DND-41 (cell line): ENCODE data around the gene LIG1.
A peak's percentile ranks its signal among the peaks of the same experiment; 100 is the strongest.
"Not testable (repeated sequence)": the region's sequence is repeated elsewhere in the genome, so short reads cannot be mapped to it uniquely, and the experiment has no call there.

ENCODE experiments used
- ATAC-seq: fragments of 200-7000 bp; cut with Tn5 transposase; 3 replicates; pipeline ENCODE4 v1.9.1; 2021; ENCODE audit warnings: low read depth; ENCODE audit not compliant: insufficient read depth
- DNase-seq: peaks from one replicate; pipeline ENCODE4 v3.0.0-alpha.2; 2020
- H2AFZ ChIP-seq: 2 replicates; pipeline ENCODE4 v1.6.0; 2012; ENCODE audit warnings: low read depth, low read length
- H3K27ac ChIP-seq: 2 replicates; pipeline ENCODE4 v1.5.1; 2012; ENCODE audit warnings: low read length, inconsistent platforms
- H3K27me3 ChIP-seq: fragments of 200-600 bp; sonication (generic); 2 replicates; pipeline ENCODE4 v1.6.0; 2012; ENCODE audit warnings: low read length, mild to moderate bottlenecking, inconsistent platforms; ENCODE audit not compliant: insufficient read depth, poor library complexity
- H3K36me3 ChIP-seq: 2 replicates; pipeline ENCODE4 v1.5.1; 2012; ENCODE audit warnings: low read length, inconsistent platforms; ENCODE audit not compliant: insufficient read depth
- H3K4me1 ChIP-seq: 2 replicates; pipeline ENCODE4 v1.5.1; 2012; ENCODE audit warnings: mild to moderate bottlenecking, low read length; ENCODE audit not compliant: insufficient read depth
- H3K4me2 ChIP-seq: 2 replicates; pipeline ENCODE4 v1.6.0; 2012; ENCODE audit warnings: mild to moderate bottlenecking, moderate library complexity, low read length, inconsistent platforms; ENCODE audit not compliant: insufficient read depth
- H3K4me3 ChIP-seq, 2 experiments: fragments of 200-600 bp in 1 of 2; shearing (Covaris generic) in 1 of 2; 2 replicates each; pipeline ENCODE4 v1.5.1; 2012 to 2016; ENCODE audit warnings: inconsistent platforms in 2 of 2, low read length in 2 of 2, mild to moderate bottlenecking in 2 of 2, low read depth in 1 of 2, moderate library complexity in 1 of 2
- H3K79me2 ChIP-seq: 2 replicates; pipeline ENCODE4 v1.6.0; 2012; ENCODE audit warnings: low read length, inconsistent platforms; ENCODE audit not compliant: insufficient read depth
- H3K9ac ChIP-seq: 2 replicates; pipeline ENCODE4 v1.6.0; 2012; ENCODE audit warnings: low read depth, mild to moderate bottlenecking, inconsistent platforms, low read length, moderate library complexity
- H3K9me3 ChIP-seq: 2 replicates; pipeline ENCODE4 v1.5.1; 2012; ENCODE audit warnings: low read length, moderate library complexity, mild to moderate bottlenecking, inconsistent platforms; ENCODE audit not compliant: insufficient read depth, severe bottlenecking
- H4K20me1 ChIP-seq: 2 replicates; pipeline ENCODE4 v1.6.0; 2012; ENCODE audit warnings: low read length; ENCODE audit not compliant: insufficient read depth
- CTCF ChIP-seq: IDR thresholded peaks from 2 replicates; pipeline ENCODE4 v1.5.1; 2012; ENCODE audit warnings: borderline replicate concordance, low read length, moderate library complexity, mild to moderate bottlenecking; ENCODE audit not compliant: poor library complexity, severe bottlenecking; ENCODE audit errors: extremely low read depth
- EZH2 ChIP-seq: IDR thresholded peaks from 3 replicates; pipeline ENCODE4 v1.6.1; 2012; ENCODE audit warnings: borderline replicate concordance, low read depth, mild to moderate bottlenecking, moderate library complexity, low read length, inconsistent platforms; ENCODE audit not compliant: severe bottlenecking

The LIG1 gene

GRCh38 chr19:48090281-48090802 is 79.8 kb downstream of the LIG1 start:
- Histone ChIP-seq H3K27me3 (no peaks in the 10 kb centered on the region), H4K20me1 (no peaks in the 10 kb centered on the region), H3K4me3 (no peak overlapping the region), H3K9me3 (peaks cover 5% of the 10 kb centered on the region), H2AFZ (no peak overlapping the region), H3K9ac (no peak overlapping the region), H3K4me2 (no peak overlapping the region), H3K4me1 (no peaks in the 10 kb centered on the region), H3K27ac (no peak overlapping the region), H3K79me2 (no peaks in the 10 kb centered on the region), H3K36me3 (no peaks in the 10 kb centered on the region)
- TF ChIP-seq CTCF (no peak), EZH2 (no peak)
- DNase-seq = no peak
- no peak for ATAC-seq

GRCh38 chr19:48088991-48089390 is 81.2 kb downstream of the LIG1 start:
- not testable (repeated sequence) for H3K36me3 ChIP-seq, H2AFZ ChIP-seq, H3K9ac ChIP-seq, ATAC-seq, H3K79me2 ChIP-seq, H3K27me3 ChIP-seq, DNase-seq, H3K9me3 ChIP-seq, H3K4me2 ChIP-seq, H3K4me3 ChIP-seq, H3K27ac ChIP-seq, H4K20me1 ChIP-seq, H3K4me1 ChIP-seq

GRCh38 chr19:48085904-48086864 is 84.0 kb downstream of the LIG1 start:
- Histone ChIP-seq H2AFZ (no peak overlapping the region), H3K9me3 (no peaks in the 10 kb centered on the region), H3K36me3 (no peaks in the 10 kb centered on the region), H3K4me1 (no peaks in the 10 kb centered on the region), H4K20me1 (no peaks in the 10 kb centered on the region), H3K4me3 (no peak overlapping the region), H3K9ac (no peak overlapping the region), H3K27ac (no peak overlapping the region), H3K27me3 (no peaks in the 10 kb centered on the region), H3K4me2 (no peak overlapping the region), H3K79me2 (no peaks in the 10 kb centered on the region)
- no peak for TF ChIP-seq EZH2
- TF ChIP-seq CTCF = peak; percentile 46
- ATAC-seq = no peak
- DNase-seq = no peak

GRCh38 chr19:48085076-48085475 is 85.1 kb downstream of the LIG1 start:
- Histone ChIP-seq H3K79me2 (no peaks in the 10 kb centered on the region), H3K36me3 (no peaks in the 10 kb centered on the region), H3K9me3 (no peaks in the 10 kb centered on the region), H3K27me3 (no peaks in the 10 kb centered on the region), H3K4me2 (no peak overlapping the region), H3K4me1 (no peaks in the 10 kb centered on the region), H3K9ac (no peak overlapping the region), H3K27ac (no peak overlapping the region), H2AFZ (no peak overlapping the region), H4K20me1 (no peaks in the 10 kb centered on the region), H3K4me3 (no peak overlapping the region)
- TF ChIP-seq CTCF = no peak
- no peak for TF ChIP-seq EZH2
- no peak for DNase-seq
- no peak for ATAC-seq
